ENCODE measurements around the gene PLCB1. TPM values are rescaled to one million over a fixed set of nuclear protein-coding genes. Genes with fewer than 3 reads are reported as not detected.

The PLCB1 gene
- polyA plus RNA-seq, 1 donor (not counting 4 experiments of a cell fraction or from before 2014, with no cell fraction given): 0.37 TPM

GRCh38 chr20:8471465-8471864, 339.4 kb downstream of the PLCB1 start:
- Histone ChIP-seq H2AFZ (ENCODE audit: control insufficient read depth, low read length) (no peak overlapping the region), H3K36me3 (ENCODE audit: control insufficient read depth in 2 of 2, extremely low read depth in 1 of 2, insufficient read depth in 2 of 2, low read length in 2 of 2) (no peaks in the 10 kb centered on the region), H3K79me2 (ENCODE audit: control insufficient read depth, insufficient read depth, low read length) (no peaks in the 10 kb centered on the region), H3K9me3 (ENCODE audit: control insufficient read depth, low read depth, low read length) (no peaks in the 10 kb centered on the region), H4K20me1 (ENCODE audit: control insufficient read depth, extremely low read depth, insufficient read depth, low read length) (no peaks in the 10 kb centered on the region), H3K9ac (ENCODE audit: control insufficient read depth, extremely low read depth, insufficient read depth, low read length) (no peak overlapping the region), H3K27me3 (ENCODE audit: control insufficient read depth, extremely low read depth, insufficient read depth, low read length) (no peaks in the 10 kb centered on the region), H3K4me3 (ENCODE audit: control insufficient read depth in 2 of 3, extremely low read depth in 1 of 3, insufficient read depth in 2 of 3, low read depth in 1 of 3, low read length in 3 of 3) (no peak overlapping the region), H3K27ac (ENCODE audit: control insufficient read depth, insufficient read depth, low read length) (no peak overlapping the region), H3K9me1 (ENCODE audit: control insufficient read depth, extremely low read depth, insufficient read depth, low read length) (no peaks in the 10 kb centered on the region), H3K4me2 (ENCODE audit: control insufficient read depth, extremely low read depth, insufficient read depth, low read depth, low read length) (no peak overlapping the region), H3K4me1 (ENCODE audit: control insufficient read depth, extremely low read depth, insufficient read depth, low read length) (no peaks in the 10 kb centered on the region)
- DNase-seq (ENCODE audit: low read depth, low spot score) (no peak), FAIRE-seq (no peak)
- no peak for TF ChIP-seq EZH2 (IDR thresholded peaks at IDR 0.05; ENCODE audit: low read length)
- no peak for TF ChIP-seq CTCF (optimal IDR thresholded peaks at IDR 0.05 in 1 of 3, IDR thresholded peaks at IDR 0.05 in 1 of 3, conservative IDR thresholded peaks at IDR 0.05 in 1 of 3; ENCODE audit: extremely low read depth in 1 of 3, insufficient read depth in 2 of 3, low read length in 3 of 3)
- dilution Hi-C loops (cut with MboI; ENCODE audit: extremely low pct_ligation_motif_present, low sequenced_read_pairs): no loop called here

GRCh38 chr20:8473459-8473858, 341.4 kb downstream of the PLCB1 start:
- DNase-seq (ENCODE audit: low read depth, low spot score) (no peak), FAIRE-seq (no peak)
- dilution Hi-C loops (cut with MboI; ENCODE audit: extremely low pct_ligation_motif_present, low sequenced_read_pairs): no loop called here
- no peak overlapping the region for H2AFZ ChIP-seq (ENCODE audit: control insufficient read depth, low read length)
- no peaks in the 10 kb centered on the region for H3K9me3 ChIP-seq (ENCODE audit: control insufficient read depth, low read depth, low read length)
- no peaks in the 10 kb centered on the region for H3K27me3 ChIP-seq (ENCODE audit: control insufficient read depth, extremely low read depth, insufficient read depth, low read length)
- no peak overlapping the region for H3K9ac ChIP-seq (ENCODE audit: control insufficient read depth, extremely low read depth, insufficient read depth, low read length)
- no peak overlapping the region for H3K4me2 ChIP-seq (ENCODE audit: control insufficient read depth, extremely low read depth, insufficient read depth, low read depth, low read length)
- H3K4me1 ChIP-seq (ENCODE audit: control insufficient read depth, extremely low read depth, insufficient read depth, low read length): no peaks in the 10 kb centered on the region
- no peak overlapping the region for H3K4me3 ChIP-seq (ENCODE audit: control insufficient read depth in 2 of 3, extremely low read depth in 1 of 3, insufficient read depth in 2 of 3, low read depth in 1 of 3, low read length in 3 of 3)
- H3K36me3 ChIP-seq (ENCODE audit: control insufficient read depth in 2 of 2, extremely low read depth in 1 of 2, insufficient read depth in 2 of 2, low read length in 2 of 2): no peaks in the 10 kb centered on the region
- TF ChIP-seq EZH2 (IDR thresholded peaks at IDR 0.05; ENCODE audit: low read length) (no peak), CTCF (optimal IDR thresholded peaks at IDR 0.05 in 1 of 3, IDR thresholded peaks at IDR 0.05 in 1 of 3, conservative IDR thresholded peaks at IDR 0.05 in 1 of 3; ENCODE audit: extremely low read depth in 1 of 3, insufficient read depth in 2 of 3, low read length in 3 of 3) (no peak)
- H3K9me1 ChIP-seq (ENCODE audit: control insufficient read depth, extremely low read depth, insufficient read depth, low read length): no peaks in the 10 kb centered on the region
- H3K27ac ChIP-seq (ENCODE audit: control insufficient read depth, insufficient read depth, low read length): no peak overlapping the region
- H4K20me1 ChIP-seq (ENCODE audit: control insufficient read depth, extremely low read depth, insufficient read depth, low read length): no peaks in the 10 kb centered on the region
- no peaks in the 10 kb centered on the region for H3K79me2 ChIP-seq (ENCODE audit: control insufficient read depth, insufficient read depth, low read length)

Measured in keratinocyte (primary cell).